Heart right ventricle (tissue), 16 donors: ENCODE measurements around the gene CYP1B1. TPM values are rescaled to one million over a fixed set of nuclear protein-coding genes. Genes with fewer than 3 reads are reported as not detected.

ENCODE experiments used
- ATAC-seq, 8 donors: fragments of 200-7000 bp; cut with Tn5 transposase; one replicate each; pipeline ENCODE4 v1.9.1; 2020; ENCODE audit warnings: mild to moderate bottlenecking in 8 of 8, moderate library complexity in 8 of 8, moderate number of reproducible peaks in 1 of 8
- DNase-seq, 2 donors: peaks; one replicate each; pipeline ENCODE4 v3.0.0-alpha.2; 2020
- H3K27ac ChIP-seq, 10 donors: fragments of 200-600 bp; sonication (generic) in 2 of 10; one replicate each; pipeline versions ENCODE4 v1.5.0 to v1.8.0; 2020 to 2022; ENCODE audit warnings: mild to moderate bottlenecking in 3 of 10
- H3K27me3 ChIP-seq, 7 donors: fragments of 200-600 bp; one replicate each; pipeline ENCODE4 v1.8.0; 2021 to 2022; ENCODE audit warnings: mild to moderate bottlenecking in 2 of 7
- H3K36me3 ChIP-seq, 9 donors: fragments of 200-600 bp; sonication (generic) in 1 of 9; one replicate each; pipeline versions ENCODE4 v1.5.0 to v1.8.0; 2020 to 2022; ENCODE audit warnings: mild to moderate bottlenecking in 2 of 9
- H3K4me1 ChIP-seq, 9 donors: fragments of 200-600 bp; sonication (generic) in 1 of 9; one replicate each; pipeline versions ENCODE4 v1.5.0 to v1.8.0; 2020 to 2022; ENCODE audit warnings: mild to moderate bottlenecking in 4 of 9
- H3K4me3 ChIP-seq, 10 donors: fragments of 200-600 bp; sonication (generic) in 2 of 10; one replicate each; pipeline versions ENCODE4 v1.5.0 to v1.8.0; 2020 to 2022; ENCODE audit warnings: mild to moderate bottlenecking in 7 of 10, moderate library complexity in 2 of 10
- H3K9me3 ChIP-seq, 11 donors: fragments of 200-600 bp in 10 of 11; sonication (generic) in 2 of 11; one replicate each; pipeline versions ENCODE4 v1.5.0 to v1.8.0; 2013 to 2022; ENCODE audit warnings: mild to moderate bottlenecking in 2 of 11, control low read depth in 1 of 11, moderate library complexity in 1 of 11
- WGBS, 2 donors: extraction: QIAGEN DNeasy Blood & Tissue Kit; methylation state at CpG; one replicate each; pipeline ENCODE4 v1.1.7; 2013; ENCODE audit warnings: inconsistent platforms in 1 of 2; 5-methylcytosine and 5-hydroxymethylcytosine counted together
- intact Hi-C, 10 donors: fragments of 100-400 bp; cut with DNase I; formaldehyde crosslinking; loops; one replicate each; pipeline versions ENCODE4 v1.11.1 to v1.14.2; 2022
- polyA plus RNA-seq, 2 donors: library from polyadenylated mRNA; stranded (reverse); fragments of 200-250 nt; gene quantifications; one replicate each; pipeline ENCODE4 v1.2.3, GENCODE V29; 2013
- total RNA-seq, 10 donors: library from RNA; stranded (reverse); fragmentation: NEBNext Ultra II Directional in 3 of 10; extraction: Animal tissue kit (Norgen Biotek cat#: 25700) in 3 of 10; gene quantifications; one replicate each; pipeline versions ENCODE4 v1.2.1 to v1.2.4, GENCODE V29; 2021 to 2023
- TF ChIP-seq, protein P1 (sequence below), 9 donors: fragments of 200-600 bp; sonication (generic) in 2 of 9; IDR thresholded peaks; one replicate each; pipeline versions ENCODE4 v1.5.0 to v1.8.0; 2021 to 2022; ENCODE audit warnings: antibody characterized with exemption in 9 of 9, mild to moderate bottlenecking in 5 of 9, moderate library complexity in 1 of 9
- donor health status: Arrhythmogenic right ventricular cardiomyopathy.
- donor health status: ischemic (EF 13 %, LVEDD 7.1; RV severe dilation, severe dysfunction).
- donor health status: healthy with polysubstance abuse.
- donor health status: DM: no; HTN: yes; CAD: no.
- donor health status: DM: no; HTN: no; CAD: no.
- donor health status: ischemic (EF 25% LVEDD 6.9; RV normal size, moderate dysfunction).
- donor health status: ischemic (EF 25% LVEDD 5.7; RV mildly dilated, moderate dysfunction).
- donor health status: healthy.
- donor health status: DM: yes; HTN: yes; CAD: no.
- donor health status: Ischemic cardiomyopathy.
- donor health status: ischemic (EF 35%, LVEDD 5.7; RV mildly dilated, moderate dysfunction).
- donor health status: nonischemic (EF 11% LVEDD 7.7; RV severe dilation, severe dysfunction).
- donor health status: DM: yes; HTN: yes; CAD: no.
- donor health status: PGD.
- donor health status: ischemic (EF 29% LVEDD 5.4; RV normal size, mild dysfunction).
- donor health status: nonischemic (EF 23%, LVEDD 6.1; RV moderate dilation, normal function).

Gene CYP1B1
- total and polyA plus RNA-seq, 12 donors: 7.2 to 89.3 (median 14.3) TPM

DNA sequence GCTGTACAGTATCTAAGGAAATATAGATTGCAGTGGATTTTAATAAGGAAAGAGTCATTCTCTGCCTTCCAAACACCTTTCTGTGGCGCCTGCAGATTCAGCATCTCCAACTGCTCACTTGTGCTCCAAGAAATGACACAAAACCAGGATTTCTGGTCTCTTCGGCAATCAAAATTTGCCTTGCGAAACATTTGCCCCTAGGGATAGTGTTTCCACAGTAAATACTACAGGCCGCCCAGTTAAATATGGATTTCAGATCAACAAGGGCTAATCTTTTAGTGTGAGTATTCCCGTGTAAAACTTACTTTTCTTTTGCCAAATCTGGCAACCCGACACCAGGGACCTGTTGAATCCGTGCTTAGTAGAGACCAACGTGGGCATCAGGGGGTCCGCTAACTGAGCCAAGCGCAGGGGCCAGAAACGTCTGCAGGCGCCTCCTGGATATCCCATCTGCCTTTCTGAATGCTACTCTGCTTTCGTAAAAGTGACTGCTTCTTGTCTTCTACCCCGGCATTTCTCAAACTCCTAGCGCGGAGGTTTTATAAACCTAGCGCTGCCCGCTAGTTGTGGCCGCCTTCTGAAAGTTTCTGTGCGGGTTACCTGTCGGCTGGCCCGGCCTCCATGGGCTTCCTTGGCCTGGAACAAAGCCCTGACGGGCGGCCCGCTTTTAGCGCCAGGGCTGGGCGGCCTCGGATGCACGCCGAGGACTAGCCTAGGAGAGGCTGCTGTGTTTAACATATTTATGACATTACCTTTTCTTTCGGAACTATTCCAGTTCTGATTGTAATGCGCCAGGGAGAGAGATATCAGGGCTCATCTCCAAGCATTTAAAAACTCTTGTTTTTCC is 2.5 kb downstream of the CYP1B1 start:
- peaks cover 0 to 33% (median 0%) of the 10 kb centered on the region in 9 donors for H3K36me3 ChIP-seq
- DNase-seq (no peak), ATAC-seq (no peak)
- TF ChIP-seq, protein P1, sequence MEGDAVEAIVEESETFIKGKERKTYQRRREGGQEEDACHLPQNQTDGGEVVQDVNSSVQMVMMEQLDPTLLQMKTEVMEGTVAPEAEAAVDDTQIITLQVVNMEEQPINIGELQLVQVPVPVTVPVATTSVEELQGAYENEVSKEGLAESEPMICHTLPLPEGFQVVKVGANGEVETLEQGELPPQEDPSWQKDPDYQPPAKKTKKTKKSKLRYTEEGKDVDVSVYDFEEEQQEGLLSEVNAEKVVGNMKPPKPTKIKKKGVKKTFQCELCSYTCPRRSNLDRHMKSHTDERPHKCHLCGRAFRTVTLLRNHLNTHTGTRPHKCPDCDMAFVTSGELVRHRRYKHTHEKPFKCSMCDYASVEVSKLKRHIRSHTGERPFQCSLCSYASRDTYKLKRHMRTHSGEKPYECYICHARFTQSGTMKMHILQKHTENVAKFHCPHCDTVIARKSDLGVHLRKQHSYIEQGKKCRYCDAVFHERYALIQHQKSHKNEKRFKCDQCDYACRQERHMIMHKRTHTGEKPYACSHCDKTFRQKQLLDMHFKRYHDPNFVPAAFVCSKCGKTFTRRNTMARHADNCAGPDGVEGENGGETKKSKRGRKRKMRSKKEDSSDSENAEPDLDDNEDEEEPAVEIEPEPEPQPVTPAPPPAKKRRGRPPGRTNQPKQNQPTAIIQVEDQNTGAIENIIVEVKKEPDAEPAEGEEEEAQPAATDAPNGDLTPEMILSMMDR (IDR thresholded peaks at IDR 0.05): no peak
- H3K27ac ChIP-seq: peak overlapping the region; percentile 5 to 96 (median 91)
- 18 to 28% methylated on average over 32 of the region's 32 CpGs for WGBS, 2 donors
- peaks cover 3 to 64% (median 39%) of the 10 kb centered on the region in 9 donors for H3K4me1 ChIP-seq
- intact Hi-C loops: loop anchor here in 4 of 10 donors (10.0 kb wide), 2 partner anchors 89 to 201 kb away; no protein-coding TSS in a partner anchor
- H3K27me3 ChIP-seq: peaks cover 0 to 70% (median 42%) of the 10 kb centered on the region in 7 donors
- peak overlapping the region in 9 of 10 donors; percentile 51 to 67 (median 64) for H3K4me3 ChIP-seq
- H3K9me3 ChIP-seq: no peaks in the 10 kb centered on the region

DNA sequence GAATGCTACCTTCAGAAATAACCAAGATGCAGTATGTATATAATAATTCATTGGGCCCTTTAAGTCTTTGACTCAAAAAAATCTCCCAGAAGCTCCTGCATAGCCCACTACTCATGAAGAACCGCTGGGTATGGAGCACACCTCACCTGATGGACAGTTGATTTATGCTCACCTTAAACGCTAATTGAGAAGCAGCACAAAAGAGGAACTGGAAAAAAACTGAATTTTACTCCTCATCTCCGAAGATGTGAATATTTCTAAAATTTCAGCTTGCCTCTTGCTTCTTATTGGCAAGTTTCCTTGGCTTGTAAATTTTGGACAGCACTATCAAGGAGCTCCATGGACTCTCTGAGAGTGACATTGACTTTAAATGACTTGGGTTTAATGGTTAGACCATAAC is 5.5 kb downstream of the CYP1B1 start:
- peak overlapping the region in 4 of 10 donors; percentile 14 to 67 (median 64) for H3K4me3 ChIP-seq
- no peaks in the 10 kb centered on the region for H3K9me3 ChIP-seq
- DNase-seq: no peak
- H3K4me1 ChIP-seq: peaks cover 3 to 50% (median 20%) of the 10 kb centered on the region in 9 donors
- H3K36me3 ChIP-seq: peaks cover 0 to 60% (median 0%) of the 10 kb centered on the region in 9 donors
- ATAC-seq: no peak
- peaks cover 0 to 40% (median 30%) of the 10 kb centered on the region in 7 donors for H3K27me3 ChIP-seq
- 91 to 92% methylated on average over 3 of the region's 3 CpGs for WGBS, 2 donors
- H3K27ac ChIP-seq: peak overlapping the region in 1 of 10 donors; percentile 94
- intact Hi-C loops: loop anchor here in 4 of 10 donors (10.0 kb wide), 2 partner anchors 86 to 204 kb away; no protein-coding TSS in a partner anchor
- TF ChIP-seq, protein P1 (IDR thresholded peaks at IDR 0.05): no peak

DNA sequence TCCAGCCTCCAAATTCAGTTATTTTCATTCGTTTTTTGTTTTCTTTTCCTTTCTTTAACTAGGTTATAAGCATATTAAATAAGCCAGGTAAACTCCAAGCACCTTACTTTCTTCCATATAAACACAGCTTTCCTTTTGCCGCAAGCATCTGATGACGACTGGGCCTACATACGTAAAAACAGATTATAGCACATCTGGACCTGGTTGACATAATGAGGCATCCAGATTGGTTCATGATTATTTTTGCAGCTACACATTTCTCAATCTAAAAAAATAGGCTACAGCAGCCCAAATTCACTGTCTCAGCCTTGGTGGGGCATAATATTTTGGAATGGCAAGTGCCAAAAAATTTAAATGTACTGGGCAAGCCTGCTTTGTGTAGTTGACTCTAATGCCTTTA is 7.7 kb downstream of the CYP1B1 start:
- Histone ChIP-seq H3K27ac (peak overlapping the region in 1 of 10 donors; percentile 29), H3K4me3 (peak overlapping the region in 4 of 10 donors; percentile 13 to 67 (median 41)), H3K36me3 (peaks cover 0 to 55% (median 0%) of the 10 kb centered on the region in 9 donors), H3K27me3 (peaks cover 0 to 18% (median 8%) of the 10 kb centered on the region in 7 donors), H3K9me3 (no peaks in the 10 kb centered on the region), H3K4me1 (peaks cover 0 to 42% (median 0%) of the 10 kb centered on the region in 9 donors)
- 77 to 86% methylated on average over 4 of the region's 4 CpGs for WGBS, 2 donors
- TF ChIP-seq, protein P1 (IDR thresholded peaks at IDR 0.05): no peak
- ATAC-seq: no peak
- intact Hi-C loops: no loop called here
- DNase-seq: no peak

DNA sequence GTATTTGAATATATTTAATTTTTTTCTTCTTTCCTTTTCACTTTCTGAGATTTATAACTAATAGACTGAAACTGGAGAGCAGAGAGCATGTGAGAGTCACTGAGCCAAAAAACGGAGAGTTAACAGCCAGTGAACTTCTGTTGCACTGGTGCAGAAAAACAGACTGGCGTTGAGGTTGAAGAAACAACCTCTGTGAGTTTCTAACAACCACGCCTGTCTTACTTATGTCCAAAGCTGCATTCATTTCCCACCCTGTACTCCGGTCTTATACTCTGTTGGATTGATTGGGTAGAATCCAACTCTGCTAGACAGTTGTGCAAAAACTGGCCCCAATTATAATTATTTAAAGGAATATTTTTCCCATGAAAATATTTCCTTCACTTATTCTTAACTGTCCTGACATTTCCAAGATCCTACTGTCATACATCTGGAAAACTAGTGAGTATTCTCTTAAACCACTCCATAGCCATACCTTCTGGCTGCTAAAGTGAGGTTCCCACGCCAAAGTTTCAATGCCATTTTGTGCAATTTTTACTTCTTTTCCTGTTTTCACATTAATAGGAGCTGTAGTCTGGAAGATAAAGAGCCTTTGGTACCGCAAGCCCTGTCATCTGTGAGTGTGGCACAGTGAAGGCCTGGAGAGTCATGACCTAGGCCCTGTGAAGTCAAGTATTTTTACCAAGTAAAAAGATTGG is 9.4 kb downstream of the CYP1B1 start:
- Histone ChIP-seq H3K36me3 (peaks cover 0 to 53% (median 0%) of the 10 kb centered on the region in 9 donors), H3K27ac (peak overlapping the region in 2 of 10 donors; percentile 12 to 25), H3K4me3 (no peak overlapping the region), H3K27me3 (peaks cover 0 to 2% (median 0%) of the 10 kb centered on the region in 7 donors), H3K4me1 (peaks cover 0 to 35% (median 0%) of the 10 kb centered on the region in 9 donors), H3K9me3 (no peaks in the 10 kb centered on the region)
- 70 to 79% methylated on average over 6 of the region's 6 CpGs for WGBS, 2 donors
- TF ChIP-seq, protein P1 (IDR thresholded peaks at IDR 0.05): no peak
- peak in 2 of 8 donors; percentile 19 to 34 for ATAC-seq
- intact Hi-C loops: no loop called here
- DNase-seq: no peak
